Glomerular visceral epithelial cell (primary cell): ENCODE data around the gene COL13A1.
A peak's percentile ranks its signal among the peaks of the same experiment; 100 is the strongest.

Source experiments
- DNase-seq: peaks from one replicate; pipeline ENCODE4 v3.0.0-alpha.2; 2016; ENCODE audit errors: extremely low spot score

The COL13A1 gene

DNA sequence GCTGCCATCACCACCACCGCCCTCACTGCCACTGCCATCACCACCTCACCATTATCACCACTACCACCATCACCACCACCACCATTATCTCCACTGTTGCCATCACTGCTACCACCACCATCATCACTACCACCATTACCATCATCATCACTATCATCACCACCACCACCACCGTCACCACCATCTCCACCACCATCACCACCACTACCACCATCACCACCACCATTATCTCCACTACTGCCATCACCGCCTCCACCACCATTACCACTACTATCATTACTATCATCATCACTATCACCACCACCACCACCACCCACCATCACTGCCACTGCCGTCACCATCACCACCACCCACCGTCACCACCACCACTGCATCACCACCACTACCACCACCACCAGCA lies 9.9 kb upstream of the COL13A1 start:
- no peak for DNase-seq

- DNase-seq = no peak
These were observed 9.4 kb upstream of the COL13A1 start for GRCh38 chr10:69792341-69792740.

DNA sequence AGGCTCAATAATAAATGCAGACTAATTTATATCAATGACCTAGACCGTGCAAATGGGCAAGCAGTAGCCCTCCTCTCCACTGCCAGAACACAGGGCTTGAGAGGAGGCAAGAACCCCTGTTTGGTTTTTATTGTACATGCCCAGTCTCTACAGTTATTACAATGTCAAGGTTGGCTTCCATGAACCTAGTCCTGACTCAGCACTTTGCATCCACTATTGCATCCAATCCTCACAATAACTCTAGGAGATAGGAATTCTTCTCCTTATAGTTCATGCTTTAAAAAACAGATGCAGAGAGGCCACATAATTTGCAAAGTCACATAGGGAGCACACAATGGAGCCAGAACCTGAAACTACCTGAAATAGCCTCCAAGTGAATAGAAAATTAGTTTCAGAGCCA lies 7.0 kb upstream of the COL13A1 start:
- DNase-seq = no peak

GRCh38 chr10:69795242-69795934 lies 6.3 kb upstream of the COL13A1 start:
- no peak for DNase-seq

- no peak for DNase-seq
These were observed 3.7 kb upstream of the COL13A1 start for GRCh38 chr10:69797959-69798358.

GRCh38 chr10:69800109-69800508 lies 1.6 kb upstream of the COL13A1 start:
- peak; percentile 65 for DNase-seq

- DNase-seq = no peak
These were observed 1.0 kb upstream of the COL13A1 start for GRCh38 chr10:69800665-69801064.

- DNase-seq = peak; percentile 76
These were observed 642 bp upstream of the COL13A1 start for GRCh38 chr10:69801094-69801433.

- DNase-seq = peak; percentile 51
These were observed 887 bp downstream of the COL13A1 start for GRCh38 chr10:69802424-69803161.

GRCh38 chr10:69803809-69804208 lies 2.1 kb downstream of the COL13A1 start:
- DNase-seq = no peak

- no peak for DNase-seq
These were observed 3.1 kb downstream of the COL13A1 start for GRCh38 chr10:69804775-69805174.

- DNase-seq = peak; percentile 82
These were observed 5.4 kb downstream of the COL13A1 start for GRCh38 chr10:69807122-69807521.

- peak; percentile 51 for DNase-seq
These were observed 6.0 kb downstream of the COL13A1 start for GRCh38 chr10:69807696-69808095.

GRCh38 chr10:69809318-69809717 lies 7.6 kb downstream of the COL13A1 start:
- no peak for DNase-seq

DNA sequence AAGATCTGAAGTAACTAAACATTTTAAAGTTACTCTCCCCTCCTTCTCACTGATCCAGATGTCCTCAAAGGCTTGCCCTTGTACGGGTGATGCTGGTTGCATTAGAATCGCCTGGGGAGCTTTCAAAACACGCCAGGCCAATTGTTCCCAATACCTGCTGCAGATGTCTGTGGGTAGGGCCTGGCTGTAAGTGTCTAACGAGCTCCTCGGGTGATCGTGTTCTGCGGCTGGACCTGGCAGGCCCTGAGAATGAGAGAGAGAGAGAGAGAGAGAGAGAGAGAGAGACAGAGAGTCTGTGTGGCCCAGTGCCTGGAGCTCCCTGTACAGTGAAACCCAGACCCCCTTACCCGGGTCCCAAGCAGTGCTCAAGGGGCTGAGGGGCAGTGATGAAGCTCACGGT lies 8.4 kb downstream of the COL13A1 start:
- DNase-seq = no peak

DNA sequence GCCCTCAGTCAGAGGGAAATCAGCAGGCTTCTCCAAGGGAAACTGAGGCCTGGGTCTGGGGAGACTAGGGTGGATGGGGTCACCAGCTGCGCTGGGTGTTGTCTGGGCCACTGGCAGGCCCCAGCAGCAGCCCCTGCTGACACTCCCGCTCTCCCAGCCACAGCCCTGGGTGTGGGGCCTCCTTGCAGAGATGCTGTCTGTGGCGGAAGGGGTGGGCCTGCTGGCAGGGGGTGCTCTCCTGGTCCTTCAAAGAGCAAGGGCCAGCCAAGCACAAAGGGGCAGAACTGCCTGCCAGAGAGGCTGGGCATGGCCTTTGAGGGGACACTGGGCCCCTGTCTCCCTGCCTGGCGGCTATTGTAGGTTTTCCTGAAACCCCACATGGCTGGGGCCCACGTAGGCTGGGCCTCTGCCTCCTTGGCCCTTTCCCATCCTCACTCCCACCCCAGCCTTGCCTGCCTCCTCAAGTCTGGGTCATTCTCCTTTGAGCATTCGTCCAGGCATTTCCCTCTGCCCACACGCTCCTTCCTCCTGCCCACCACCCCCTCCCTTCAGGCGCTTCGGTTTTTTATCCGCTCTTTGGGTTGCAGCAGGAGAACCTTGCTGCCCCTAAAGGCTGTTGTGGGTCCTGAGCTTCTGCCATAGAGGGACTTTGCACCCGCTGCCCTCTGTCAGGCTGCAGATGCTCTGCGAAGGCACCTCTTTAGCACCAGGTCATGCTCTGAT lies 9.1 kb downstream of the COL13A1 start:
- no peak for DNase-seq

DNA sequence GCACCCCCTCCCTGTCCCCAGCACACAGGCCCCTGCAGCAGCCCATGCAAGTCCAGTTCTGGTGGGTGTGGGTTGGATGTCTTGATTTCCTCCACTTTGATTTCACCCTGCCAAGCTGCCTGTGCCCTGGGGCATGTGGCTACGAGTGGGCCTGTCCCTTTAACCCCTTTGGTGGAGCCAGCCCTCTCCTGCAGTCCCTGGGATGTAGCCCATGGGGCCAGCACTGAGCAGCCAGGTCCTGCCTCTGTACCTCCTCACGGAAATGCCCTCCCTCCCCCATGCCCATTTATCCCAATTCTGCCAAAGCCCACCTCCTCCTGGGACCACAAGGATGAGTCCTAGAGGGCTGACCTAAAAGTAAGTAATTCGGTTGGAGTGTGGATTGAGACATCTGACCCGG lies 11.9 kb downstream of the COL13A1 start:
- no peak for DNase-seq

DNA sequence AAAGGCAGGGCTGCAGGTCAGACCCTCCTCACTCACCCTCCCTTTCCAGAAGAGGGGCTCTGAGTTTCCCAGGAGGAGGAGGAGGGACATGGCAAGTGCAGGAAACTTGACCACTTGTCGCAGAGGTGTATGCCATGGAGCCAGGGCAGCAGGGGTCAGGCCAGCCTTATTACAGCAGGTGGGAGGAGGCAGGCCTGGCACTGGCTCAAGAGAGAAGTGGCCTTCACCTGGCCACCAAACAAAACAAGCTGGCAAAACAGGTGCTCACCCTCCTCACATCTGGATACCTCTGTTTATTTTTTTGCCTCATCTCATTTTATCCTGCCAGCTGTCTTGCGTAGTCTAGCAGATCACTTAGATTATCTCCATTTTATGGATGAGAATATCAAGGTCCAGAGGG lies 12.5 kb downstream of the COL13A1 start:
- no peak for DNase-seq

DNA sequence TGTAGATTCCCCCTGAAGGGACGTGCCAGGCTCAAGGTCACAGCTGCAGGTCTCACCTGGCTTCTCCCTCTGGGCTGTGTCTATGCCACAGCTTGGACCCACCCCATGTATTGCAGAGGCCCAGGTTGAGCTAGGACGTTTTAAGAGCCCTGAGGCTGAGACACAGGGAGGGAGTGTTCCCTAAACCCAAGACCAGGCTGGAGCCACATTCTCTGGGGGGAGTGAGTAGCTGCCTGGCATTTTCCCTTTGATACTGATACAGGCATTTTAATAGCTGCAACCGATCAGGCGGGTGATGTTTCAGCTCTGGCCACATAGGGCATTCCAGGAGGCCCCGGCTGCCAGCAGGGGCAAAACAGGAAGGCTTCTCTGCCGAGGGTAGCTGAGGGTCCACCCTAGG lies 13.4 kb downstream of the COL13A1 start:
- no peak for DNase-seq

DNA sequence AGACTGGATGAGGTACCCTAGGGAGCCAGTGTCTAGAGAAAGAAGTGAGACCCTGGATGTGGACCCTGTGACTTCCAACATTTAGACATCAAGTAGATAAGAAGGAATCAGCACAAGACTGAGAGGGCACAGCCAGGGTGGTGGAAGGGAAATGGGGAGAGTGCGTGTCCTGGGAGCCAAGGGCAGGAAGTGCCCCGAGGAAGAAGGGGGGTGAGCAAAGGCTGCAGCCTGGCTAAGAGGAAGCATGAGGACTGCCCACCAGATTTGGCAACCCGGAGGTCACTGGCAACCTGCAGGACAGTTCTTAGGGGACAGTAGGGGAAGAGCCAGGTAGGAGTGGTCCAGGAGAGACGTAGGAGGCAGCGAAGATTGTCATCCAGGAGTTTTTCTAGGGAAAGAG lies 14.8 kb downstream of the COL13A1 start:
- DNase-seq = no peak

GRCh38 chr10:69817078-69817581 lies 15.4 kb downstream of the COL13A1 start:
- DNase-seq = no peak

- DNase-seq = no peak
These were observed 17.1 kb downstream of the COL13A1 start for GRCh38 chr10:69818676-69819239.
